D721Med (cell line): ENCODE results near the gene AHNAK.

Source experiments
- DNase-seq: peaks from one replicate; pipeline ENCODE4 v3.0.0; 2011; ENCODE audit warnings: low spot score; ENCODE audit not compliant: insufficient read length
- FAIRE-seq: peaks from 2 replicates; lab custom pipeline; 2011; peaks lifted over from hg19 to GRCh38; lab: Jason Lieb, UNC
- CTCF ChIP-seq: IDR thresholded peaks from 2 replicates; pipeline ENCODE4 v1.5.1; 2012; ENCODE audit warnings: mild to moderate bottlenecking, control low read depth; ENCODE audit not compliant: insufficient read depth; ENCODE audit errors: missing control alignments

AHNAK gene

GRCh38 chr11:62416596-62416995 lies 130.0 kb downstream of the AHNAK start:
- no peak for TF ChIP-seq CTCF
- FAIRE-seq (no peak), DNase-seq (no peak)

GRCh38 chr11:62413060-62413696 lies 133.4 kb downstream of the AHNAK start:
- no peak for DNase-seq
- no peak for FAIRE-seq
- no peak for TF ChIP-seq CTCF

GRCh38 chr11:62411524-62411923 lies 135.1 kb downstream of the AHNAK start:
- FAIRE-seq (no peak), DNase-seq (no peak)
- TF ChIP-seq CTCF = no peak

- DNase-seq = no peak
- FAIRE-seq = no peak
- no peak for TF ChIP-seq CTCF
Measured at GRCh38 chr11:62410972-62411371, 135.6 kb downstream of the AHNAK start.

GRCh38 chr11:62409831-62410230 lies 136.8 kb downstream of the AHNAK start:
- TF ChIP-seq CTCF = no peak
- FAIRE-seq (no peak), DNase-seq (no peak)

GRCh38 chr11:62406034-62406433 lies 140.6 kb downstream of the AHNAK start:
- no peak for TF ChIP-seq CTCF
- no peak for DNase-seq
- FAIRE-seq = no peak

- TF ChIP-seq CTCF = no peak
- DNase-seq = peak; percentile 7
- no peak for FAIRE-seq
Measured at GRCh38 chr11:62404901-62405300, 141.7 kb downstream of the AHNAK start.
